ENCODE measurements around the gene DOCK3. TPM values are rescaled to one million over a fixed set of nuclear protein-coding genes. Genes with fewer than 3 reads are reported as not detected.
A peak's percentile ranks its signal among the peaks of the same experiment; 100 is the strongest.
"Not testable (repeated sequence)": the region's sequence is repeated elsewhere in the genome, so short reads cannot be mapped to it uniquely, and the experiment has no call there.

The DOCK3 gene
- total RNA-seq, 2 donors from 2014 or later: 7.7 to 8.5 TPM

GRCh38 chr3:50759015-50759414, 84.3 kb downstream of the DOCK3 start:
- H3K4me3 Mint-ChIP-seq: no peak overlapping the region
- H3K27me3 ChIP-seq (ENCODE audit: control insufficient read depth, insufficient read depth, low read length, poor library complexity, severe bottlenecking): no peaks in the 10 kb centered on the region
- peaks cover 16% of the 10 kb centered on the region for H3K9me3 ChIP-seq (ENCODE audit: control insufficient read depth, low read length)
- H3K27me3 Mint-ChIP-seq (ENCODE audit: insufficient read depth): no peaks in the 10 kb centered on the region
- no peaks in the 10 kb centered on the region for H3K36me3 Mint-ChIP-seq (ENCODE audit: low read depth)
- no peak overlapping the region for H3K27ac ChIP-seq (ENCODE audit: low read depth, low read length)
- H3K9me3 Mint-ChIP-seq: peaks cover 17% of the 10 kb centered on the region
- no peaks in the 10 kb centered on the region for H3K36me3 ChIP-seq (ENCODE audit: control insufficient read depth, insufficient read depth, low read length)
- H3K4me1 ChIP-seq (ENCODE audit: control insufficient read depth, insufficient read depth, low read length): no peaks in the 10 kb centered on the region
- no peaks in the 10 kb centered on the region for H3K4me1 Mint-ChIP-seq
- no peak for DNase-seq
- no peak for TF ChIP-seq CTCF (conservative IDR thresholded peaks at IDR 0.05)
- no peak overlapping the region for H3K27ac Mint-ChIP-seq
- H3K4me3 ChIP-seq (ENCODE audit: low read length): no peak overlapping the region
- 97% methylated on average over 4 of the region's 5 CpGs; no CpG with 5 or more reads in 1 of the 2 experiments for WGBS, 2 experiments (ENCODE audit: insufficient coverage in 1 of 2, insufficient read length in 1 of 2)
- H3K9ac ChIP-seq (ENCODE audit: extremely low read depth, low read length, poor library complexity, severe bottlenecking): no peak overlapping the region

GRCh38 chr3:50777680-50778079, 103.0 kb downstream of the DOCK3 start:
- Mint-ChIP-seq H3K9me3 (peaks cover 10% of the 10 kb centered on the region), H3K36me3 (ENCODE audit: low read depth) (peaks cover 13% of the 10 kb centered on the region), H3K4me1 (no peaks in the 10 kb centered on the region), H3K4me3 (no peak overlapping the region), H3K27me3 (ENCODE audit: insufficient read depth) (no peaks in the 10 kb centered on the region), H3K27ac (no peak overlapping the region)
- H3K4me3 ChIP-seq (ENCODE audit: low read length): no peak overlapping the region
- no peak overlapping the region for H3K27ac ChIP-seq (ENCODE audit: low read depth, low read length)
- TF ChIP-seq CTCF (conservative IDR thresholded peaks at IDR 0.05): no peak
- H3K9ac ChIP-seq (ENCODE audit: extremely low read depth, low read length, poor library complexity, severe bottlenecking): no peak overlapping the region
- H3K9me3 ChIP-seq (ENCODE audit: control insufficient read depth, low read length): peaks cover 13% of the 10 kb centered on the region
- DNase-seq: no peak
- H3K4me1 ChIP-seq (ENCODE audit: control insufficient read depth, insufficient read depth, low read length): no peaks in the 10 kb centered on the region
- no peaks in the 10 kb centered on the region for H3K27me3 ChIP-seq (ENCODE audit: control insufficient read depth, insufficient read depth, low read length, poor library complexity, severe bottlenecking)
- no peaks in the 10 kb centered on the region for H3K36me3 ChIP-seq (ENCODE audit: control insufficient read depth, insufficient read depth, low read length)
- 94% methylated on average over 1 of the region's 1 CpG; no CpG with 5 or more reads in 1 of the 2 experiments for WGBS, 2 experiments (ENCODE audit: insufficient coverage in 1 of 2, insufficient read length in 1 of 2)

- DNase-seq; H3K9ac ChIP-seq (ENCODE audit: extremely low read depth, low read length, poor library complexity, severe bottlenecking); H3K4me1 ChIP-seq (ENCODE audit: control insufficient read depth, insufficient read depth, low read length); H3K27me3 Mint-ChIP-seq (ENCODE audit: insufficient read depth); H3K4me3 Mint-ChIP-seq; H3K27ac ChIP-seq (ENCODE audit: low read depth, low read length); H3K4me1 Mint-ChIP-seq; H3K27me3 ChIP-seq (ENCODE audit: control insufficient read depth, insufficient read depth, low read length, poor library complexity, severe bottlenecking); H3K36me3 ChIP-seq (ENCODE audit: control insufficient read depth, insufficient read depth, low read length); H3K27ac Mint-ChIP-seq: not testable (repeated sequence)
- Histone ChIP-seq H3K4me3 (ENCODE audit: low read length) (peak overlapping the region; percentile 29), H3K9me3 (ENCODE audit: control insufficient read depth, low read length) (peaks cover 39% of the 10 kb centered on the region)
- peaks cover 36% of the 10 kb centered on the region for H3K9me3 Mint-ChIP-seq
- H3K36me3 Mint-ChIP-seq (ENCODE audit: low read depth): peaks cover 31% of the 10 kb centered on the region
- WGBS, 2 experiments (ENCODE audit: insufficient coverage in 1 of 2, insufficient read length in 1 of 2): 94% methylated on average over 3 of the region's 3 CpGs; no CpG with 5 or more reads in 1 of the 2 experiments
Observed at GRCh38 chr3:50781766-50782165, 107.0 kb downstream of the DOCK3 start.

- peaks cover 32% of the 10 kb centered on the region for H3K9me3 ChIP-seq (ENCODE audit: control insufficient read depth, low read length)
- Mint-ChIP-seq H3K4me3 (no peak overlapping the region), H3K36me3 (ENCODE audit: low read depth) (peaks cover 24% of the 10 kb centered on the region), H3K27me3 (ENCODE audit: insufficient read depth) (no peaks in the 10 kb centered on the region), H3K4me1 (peaks cover 36% of the 10 kb centered on the region), H3K27ac (no peak overlapping the region), H3K9me3 (peaks cover 33% of the 10 kb centered on the region)
- no peaks in the 10 kb centered on the region for H3K27me3 ChIP-seq (ENCODE audit: control insufficient read depth, insufficient read depth, low read length, poor library complexity, severe bottlenecking)
- no peak for DNase-seq
- peaks cover 7% of the 10 kb centered on the region for H3K4me1 ChIP-seq (ENCODE audit: control insufficient read depth, insufficient read depth, low read length)
- no peak overlapping the region for H3K27ac ChIP-seq (ENCODE audit: low read depth, low read length)
- WGBS, 2 experiments (ENCODE audit: insufficient coverage in 1 of 2, insufficient read length in 1 of 2): 85 to 88% methylated on average over 4 to 5 of the region's 5 CpGs
- no peak for TF ChIP-seq CTCF (conservative IDR thresholded peaks at IDR 0.05)
- H3K36me3 ChIP-seq (ENCODE audit: control insufficient read depth, insufficient read depth, low read length): no peaks in the 10 kb centered on the region
- H3K4me3 ChIP-seq (ENCODE audit: low read length): no peak overlapping the region
- no peak overlapping the region for H3K9ac ChIP-seq (ENCODE audit: extremely low read depth, low read length, poor library complexity, severe bottlenecking)
Observed at GRCh38 chr3:50786631-50787030, 111.9 kb downstream of the DOCK3 start.

GRCh38 chr3:50790894-50791293, 116.2 kb downstream of the DOCK3 start:
- 84 to 100% methylated on average over 1 to 3 of the region's 3 CpGs for WGBS, 2 experiments (ENCODE audit: insufficient coverage in 1 of 2, insufficient read length in 1 of 2)

More at GRCh38 chr3:50790894-50791293, 116.2 kb downstream of the DOCK3 start:
- peaks cover 38% of the 10 kb centered on the region for H3K4me1 Mint-ChIP-seq
- H3K4me3 Mint-ChIP-seq; H3K27me3 ChIP-seq (ENCODE audit: control insufficient read depth, insufficient read depth, low read length, poor library complexity, severe bottlenecking); DNase-seq; H3K36me3 ChIP-seq (ENCODE audit: control insufficient read depth, insufficient read depth, low read length); H3K9ac ChIP-seq (ENCODE audit: extremely low read depth, low read length, poor library complexity, severe bottlenecking); H3K27ac ChIP-seq (ENCODE audit: low read depth, low read length); H3K9me3 Mint-ChIP-seq; H3K4me3 ChIP-seq (ENCODE audit: low read length); H3K9me3 ChIP-seq (ENCODE audit: control insufficient read depth, low read length); H3K27me3 Mint-ChIP-seq (ENCODE audit: insufficient read depth); H3K27ac Mint-ChIP-seq; H3K36me3 Mint-ChIP-seq (ENCODE audit: low read depth); H3K4me1 ChIP-seq (ENCODE audit: control insufficient read depth, insufficient read depth, low read length): not testable (repeated sequence)
